Inferior parietal cortex (tissue), 1 donor: ENCODE measurements around the gene RENBP.

Experiments
- DNase-seq: peaks from one replicate; pipeline ENCODE4 v3.0.0-alpha.2; 2016; ENCODE audit errors: extremely low spot score

The RENBP gene

DNA sequence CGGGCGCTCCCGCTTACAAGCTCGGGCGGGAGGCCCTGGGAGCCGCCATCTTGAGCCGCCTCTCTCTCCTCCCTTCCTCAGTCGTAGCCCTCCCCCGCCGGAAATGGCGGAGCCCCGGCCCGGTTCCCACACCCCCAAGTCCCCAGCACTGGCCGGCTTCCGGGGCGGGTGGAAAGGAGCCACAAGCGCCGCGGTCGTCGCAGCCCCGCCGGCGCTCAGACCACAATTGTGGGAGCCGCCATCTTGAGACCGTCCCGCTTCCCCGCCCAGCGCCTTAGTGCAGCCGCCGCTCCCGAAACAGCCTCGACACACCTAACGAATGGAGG, 26.6 kb upstream of the RENBP start:
- peak; percentile 71 for DNase-seq

DNA sequence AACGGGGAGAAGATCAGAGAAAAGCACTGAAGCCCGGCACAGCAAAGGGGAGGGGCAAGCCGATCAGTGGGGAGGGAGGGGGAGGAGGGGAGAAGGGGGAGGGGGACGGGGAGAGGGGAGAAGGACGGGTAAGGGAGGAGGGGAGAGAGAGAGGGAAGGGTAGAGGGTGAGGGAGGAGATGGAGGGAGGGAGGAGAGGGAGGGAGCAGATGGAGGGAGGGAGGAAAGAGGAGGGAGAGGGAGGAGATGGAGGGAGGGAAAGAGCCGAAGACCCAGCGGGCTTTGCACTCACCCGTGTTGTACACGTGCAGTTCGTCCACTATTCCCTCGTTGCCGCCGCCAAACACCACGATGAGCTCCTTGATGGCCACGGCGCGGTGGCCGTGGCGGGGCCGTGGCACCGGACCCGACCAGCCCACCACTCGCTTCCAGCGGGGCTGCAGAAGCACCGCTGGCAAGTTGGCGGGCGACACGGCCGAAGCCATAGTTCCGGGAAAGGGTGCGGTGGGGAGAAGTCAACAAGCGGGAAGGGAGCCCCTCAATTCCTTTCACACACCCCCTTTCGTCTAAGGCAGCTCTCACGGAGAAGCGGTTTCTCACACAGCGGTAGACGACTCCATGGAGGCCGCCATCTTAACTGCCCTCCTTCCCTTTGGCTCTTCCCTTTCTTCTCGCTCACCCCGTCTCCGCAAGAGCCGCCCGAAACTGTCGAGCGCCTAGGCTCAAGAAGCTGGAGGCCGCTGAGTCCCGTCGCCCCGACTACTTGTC, 26.1 kb upstream of the RENBP start:
- peak; percentile 42 for DNase-seq

GRCh38 chrX:153969904-153970356, 25.5 kb upstream of the RENBP start:
- DNase-seq, result peak; percentile 35

- no peak for DNase-seq
Measured at GRCh38 chrX:153969125-153969903, 24.9 kb upstream of the RENBP start.

GRCh38 chrX:153968754-153969124, 24.3 kb upstream of the RENBP start:
- DNase-seq, result no peak

DNA sequence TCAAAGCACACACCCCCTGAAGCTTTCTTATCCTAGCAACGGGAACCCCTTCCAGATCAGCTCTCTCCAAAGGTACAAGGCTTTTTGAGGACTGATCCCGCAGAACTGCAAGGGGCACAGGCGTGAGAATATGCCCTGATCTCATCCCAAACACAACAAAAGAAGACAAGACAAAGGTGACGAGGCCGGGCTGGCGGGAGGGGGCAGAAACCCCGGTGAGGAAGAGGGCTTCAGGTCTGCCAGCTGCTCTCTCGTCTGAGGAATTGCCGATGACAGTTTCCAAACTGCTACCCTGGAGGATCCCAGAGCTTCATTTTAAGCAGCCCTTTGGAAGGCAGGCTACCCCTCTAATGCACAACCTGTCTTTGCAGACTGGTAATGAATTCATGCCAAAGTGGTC, 23.8 kb upstream of the RENBP start:
- no peak for DNase-seq

GRCh38 chrX:153967536-153968224, 23.2 kb upstream of the RENBP start:
- no peak for DNase-seq

DNA sequence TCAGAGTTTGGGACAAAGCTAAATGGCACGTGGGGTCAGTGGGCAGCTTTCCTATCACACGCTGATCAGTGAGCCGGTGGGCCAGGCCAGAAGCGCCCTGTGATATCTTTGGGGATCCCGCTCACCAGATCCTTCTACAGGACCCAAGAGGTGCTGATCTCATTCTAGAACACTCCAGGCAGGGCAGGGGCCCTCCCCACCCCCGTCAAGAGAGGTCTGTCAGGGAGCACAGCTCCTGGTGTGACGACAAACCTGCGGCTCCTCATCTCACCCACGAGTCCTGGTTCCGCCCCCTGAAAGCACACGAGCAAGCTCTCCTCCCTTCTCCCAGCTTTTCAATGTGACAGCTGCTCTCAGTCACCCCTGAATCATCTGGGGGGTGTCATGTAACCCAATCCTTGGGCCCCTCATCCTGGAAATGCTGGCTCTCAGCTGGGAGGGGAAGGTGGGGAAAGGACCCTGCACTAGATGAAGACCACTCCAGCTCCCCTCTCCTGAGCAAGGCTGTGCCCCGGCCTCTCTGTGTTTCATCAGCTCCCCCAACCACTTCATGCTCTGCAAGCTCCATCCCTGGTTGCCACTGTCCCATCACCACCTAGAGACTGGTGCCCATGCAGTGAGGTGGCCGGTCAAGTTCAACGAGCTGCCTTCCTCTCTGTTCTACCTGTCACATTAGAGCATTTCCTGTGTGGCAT, 22.5 kb upstream of the RENBP start:
- DNase-seq, result no peak

GRCh38 chrX:153966283-153966688, 21.8 kb upstream of the RENBP start:
- no peak for DNase-seq

GRCh38 chrX:153965406-153965805, 21.0 kb upstream of the RENBP start:
- DNase-seq, result no peak

GRCh38 chrX:153964105-153964504, 19.7 kb upstream of the RENBP start:
- DNase-seq, result no peak

DNA sequence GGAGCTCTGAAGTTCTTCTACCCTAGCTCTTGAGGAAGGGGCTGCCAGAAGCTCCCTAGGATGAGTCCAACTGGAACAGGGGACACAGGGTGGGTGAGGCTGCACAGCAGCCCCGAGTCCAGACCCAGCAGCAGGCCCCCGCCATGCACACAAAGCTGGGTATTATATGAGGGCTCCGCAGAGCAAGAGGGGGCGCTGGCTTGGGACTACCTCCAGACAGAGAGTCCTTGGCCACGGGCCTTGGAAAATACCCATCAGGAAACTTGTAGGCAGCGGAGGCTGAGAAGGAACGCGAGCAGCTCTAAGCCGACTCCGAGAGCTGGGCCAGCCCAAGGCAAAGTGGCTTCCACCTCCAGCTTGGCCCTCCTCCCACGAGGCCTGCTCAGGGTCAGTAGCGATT, 19.1 kb upstream of the RENBP start:
- no peak for DNase-seq

DNA sequence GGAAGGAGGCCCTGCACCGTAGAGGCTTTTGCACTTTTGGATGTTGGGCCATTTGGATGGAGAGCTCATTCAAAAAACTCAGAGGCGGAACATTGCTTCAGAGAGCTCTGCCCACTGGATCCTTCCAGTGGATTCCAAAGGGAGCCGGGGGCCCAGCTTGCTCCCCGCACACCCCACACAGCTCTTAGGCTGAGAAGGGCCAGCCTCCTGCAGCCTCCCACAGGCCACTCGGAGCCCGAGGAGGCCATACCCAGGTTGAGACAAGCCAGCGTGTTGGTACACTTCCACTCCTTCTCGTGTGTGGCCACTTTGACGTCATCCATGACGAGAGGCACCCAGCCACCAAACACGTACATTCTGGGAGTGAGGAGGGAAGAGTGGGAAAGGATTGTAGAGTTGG, 16.8 kb upstream of the RENBP start:
- DNase-seq, result no peak

- DNase-seq, result no peak
Measured at GRCh38 chrX:153960786-153961185, 16.3 kb upstream of the RENBP start.

DNA sequence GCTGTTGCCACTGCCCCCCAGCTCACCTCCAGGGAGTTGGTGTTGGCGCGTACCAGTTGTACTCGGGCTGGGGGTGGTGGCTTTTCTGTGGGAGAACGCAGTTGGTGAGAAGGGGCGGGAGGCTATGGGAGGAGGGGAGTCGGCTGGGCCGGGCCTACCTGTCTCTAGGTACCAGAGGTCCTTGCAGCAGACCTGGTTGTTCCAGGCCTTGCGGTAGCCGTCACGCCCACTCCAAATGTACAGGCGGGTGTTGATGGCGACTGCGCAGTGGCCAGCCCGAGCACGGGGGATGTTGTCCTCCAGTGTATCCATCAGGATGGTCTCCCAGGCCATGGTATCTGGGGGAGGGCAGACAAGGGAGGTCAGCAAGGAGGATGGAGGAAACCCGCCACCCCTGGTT, 15.6 kb upstream of the RENBP start:
- DNase-seq, result no peak

DNA sequence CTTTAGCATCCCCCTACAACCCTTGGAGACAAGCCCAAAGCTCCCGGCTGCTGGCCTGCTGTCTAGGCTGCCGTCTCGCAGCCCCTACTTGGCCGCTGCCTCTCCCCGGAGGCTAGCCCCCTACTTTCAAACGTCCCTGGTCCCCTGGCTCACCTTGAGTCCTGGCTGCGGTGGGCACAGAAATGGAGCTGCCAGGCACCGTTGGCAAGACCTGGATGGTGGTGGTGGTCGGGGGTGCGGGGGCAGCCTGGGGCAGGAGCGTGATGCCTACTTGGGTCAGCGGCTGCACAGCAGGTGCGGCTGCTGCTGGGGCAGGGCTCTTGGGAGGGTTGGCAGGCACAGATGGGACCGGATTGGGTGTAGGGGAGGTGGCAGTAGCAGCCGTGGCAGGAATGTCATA, 15.2 kb upstream of the RENBP start:
- DNase-seq, result no peak

DNA sequence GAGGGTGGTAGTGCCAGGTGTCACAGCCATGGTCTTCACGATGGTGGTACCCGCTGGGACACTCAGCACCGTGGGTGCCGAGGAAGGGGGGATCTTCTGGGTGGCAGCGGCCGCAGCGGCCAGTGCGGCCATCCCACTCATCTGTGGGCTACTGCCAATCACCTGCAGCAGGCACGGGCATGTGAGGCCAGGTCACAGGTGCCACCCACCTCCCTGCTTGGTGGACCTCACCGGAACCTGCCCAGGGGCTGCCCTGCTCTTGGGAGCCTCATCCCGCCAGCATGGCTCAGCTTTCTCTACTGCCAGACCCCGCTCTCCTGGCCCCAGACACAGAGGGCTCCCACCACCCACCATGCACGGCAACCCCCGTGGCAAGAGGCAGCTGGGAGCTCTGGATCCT, 14.2 kb upstream of the RENBP start:
- DNase-seq, result no peak

- DNase-seq, result no peak
Measured at GRCh38 chrX:153957224-153957623, 12.8 kb upstream of the RENBP start.

DNA sequence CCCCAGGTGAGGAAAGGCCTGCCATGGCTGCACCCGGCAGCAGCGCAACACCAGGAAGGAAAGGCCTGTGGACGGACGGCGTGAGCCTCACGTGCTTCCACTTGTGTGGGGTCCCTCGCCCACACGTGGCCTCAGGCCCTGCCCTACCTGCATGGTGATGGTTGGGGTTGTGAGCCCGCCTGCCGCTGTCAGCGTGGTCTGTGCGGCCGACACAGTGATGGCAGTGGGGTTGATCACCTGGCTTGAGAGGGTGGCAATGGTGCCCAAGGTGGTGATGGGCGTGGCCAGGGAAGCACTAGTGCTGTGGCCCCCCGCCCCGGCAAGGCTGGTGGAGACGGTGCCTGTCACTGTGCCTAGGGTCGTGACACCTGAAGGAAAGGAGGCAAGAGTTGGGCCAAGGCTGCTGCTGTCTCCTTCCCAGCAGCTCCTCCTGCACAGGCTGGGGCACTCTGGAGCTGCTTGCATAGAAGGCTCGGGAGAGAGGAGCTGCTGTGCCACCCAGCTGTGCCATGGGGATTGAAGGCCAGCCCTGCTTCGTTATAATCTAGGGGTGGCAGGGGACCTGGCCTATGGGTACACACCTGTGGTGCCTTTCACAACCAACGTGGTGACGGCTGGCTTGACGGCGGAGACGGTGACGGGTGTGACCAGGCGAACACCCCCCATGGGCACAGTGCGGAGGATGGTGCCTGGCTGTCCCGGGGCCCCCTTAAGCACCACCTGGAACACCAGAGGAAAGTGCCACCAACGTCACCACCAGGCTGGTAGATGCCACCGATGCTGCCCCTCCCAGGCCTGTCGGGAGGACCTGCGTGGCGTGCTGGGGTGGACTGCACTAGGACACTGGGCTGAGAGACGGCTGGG, 11.8 kb upstream of the RENBP start:
- no peak for DNase-seq

- DNase-seq, result no peak
Measured at GRCh38 chrX:153955228-153955732, 10.8 kb upstream of the RENBP start.
